ENCODE data around the gene AKAP5. TPM values are rescaled to one million over a fixed set of nuclear protein-coding genes. Genes with fewer than 3 reads are reported as not detected.
A peak's percentile ranks its signal among the peaks of the same experiment; 100 is the strongest.

Gene AKAP5
- total RNA-seq, 1 experiment from 2014 or later, result 0.14 TPM

GRCh38 chr14:64518229-64518628 is 52.9 kb downstream of the AKAP5 start:
- Mint-ChIP-seq H3K27me3 (ENCODE audit: insufficient read depth, unreplicated experiment) (no peaks in the 10 kb centered on the region), H3K27ac (ENCODE audit: low read depth, unreplicated experiment) (no peak overlapping the region), H3K4me1 (ENCODE audit: insufficient read depth, unreplicated experiment) (peaks cover 3% of the 10 kb centered on the region), H3K9me3 (ENCODE audit: unreplicated experiment) (no peaks in the 10 kb centered on the region), H3K36me3 (ENCODE audit: insufficient read depth, unreplicated experiment) (no peaks in the 10 kb centered on the region), H3K4me3 (ENCODE audit: unreplicated experiment) (no peak overlapping the region)
- TF ChIP-seq CTCF (IDR thresholded peaks at IDR 0.05; ENCODE audit: unreplicated experiment), result no peak
- DNase-seq (ENCODE audit: unreplicated experiment), result no peak
- no TSS peak for BruUV-seq (replicated peaks)
- ChIA-PET POLR2A (interaction anchor here (0.6 to 1.9 kb wide), 4 partner anchors 13 to 253 kb away, joined by 3 to 9 read pairs (median 4); no protein-coding TSS in a partner anchor), CTCF (interaction anchor here (0.6 to 1.1 kb wide), 4 partner anchors 8 to 181 kb away, joined by 3 to 4 read pairs (median 4); no protein-coding TSS in a partner anchor)
- intact Hi-C loops (cut with micrococcal nuclease), result no loop called here

GRCh38 chr14:64520699-64521098 is 55.4 kb downstream of the AKAP5 start:
- POLR2A ChIA-PET, result interaction anchor here (0.5 to 1.7 kb wide), 5 partner anchors 9 to 117 kb away, joined by 3 to 7 read pairs (median 4); no protein-coding TSS in a partner anchor
- Mint-ChIP-seq H3K36me3 (ENCODE audit: insufficient read depth, unreplicated experiment) (peaks cover 7% of the 10 kb centered on the region), H3K4me1 (ENCODE audit: insufficient read depth, unreplicated experiment) (peaks cover 3% of the 10 kb centered on the region), H3K27ac (ENCODE audit: low read depth, unreplicated experiment) (peak overlapping the region; percentile 54), H3K27me3 (ENCODE audit: insufficient read depth, unreplicated experiment) (no peaks in the 10 kb centered on the region), H3K4me3 (ENCODE audit: unreplicated experiment) (no peak overlapping the region), H3K9me3 (ENCODE audit: unreplicated experiment) (no peaks in the 10 kb centered on the region)
- DNase-seq (ENCODE audit: unreplicated experiment), result no peak
- intact Hi-C loops (cut with micrococcal nuclease), result no loop called here
- CTCF ChIA-PET, result interaction anchor here (0.6 to 1.9 kb wide), 3 partner anchors 10 to 156 kb away, joined by 4 to 7 read pairs (median 6); no protein-coding TSS in a partner anchor
- no peak for TF ChIP-seq CTCF (IDR thresholded peaks at IDR 0.05; ENCODE audit: unreplicated experiment)
- BruUV-seq (replicated peaks), result no TSS peak

- Mint-ChIP-seq H3K27ac (ENCODE audit: low read depth, unreplicated experiment) (no peak overlapping the region), H3K4me3 (ENCODE audit: unreplicated experiment) (no peak overlapping the region), H3K27me3 (ENCODE audit: insufficient read depth, unreplicated experiment) (no peaks in the 10 kb centered on the region), H3K36me3 (ENCODE audit: insufficient read depth, unreplicated experiment) (peaks cover 16% of the 10 kb centered on the region), H3K9me3 (ENCODE audit: unreplicated experiment) (no peaks in the 10 kb centered on the region), H3K4me1 (ENCODE audit: insufficient read depth, unreplicated experiment) (peaks cover 3% of the 10 kb centered on the region)
- POLR2A ChIA-PET, result interaction anchor here (0.6 to 1.1 kb wide), 7 partner anchors 13 to 577 kb away, joined by 3 to 4 read pairs (median 3); no protein-coding TSS in a partner anchor
- BruUV-seq (replicated peaks), result TSS peak; percentile 27
- TF ChIP-seq CTCF (IDR thresholded peaks at IDR 0.05; ENCODE audit: unreplicated experiment), result no peak
- no peak for DNase-seq (ENCODE audit: unreplicated experiment)
- CTCF ChIA-PET, result interaction anchor here (0.7 to 2.2 kb wide), 5 partner anchors 12 to 114 kb away, joined by 3 to 7 read pairs (median 6); partner anchors contain the start of gene HSPA2
- intact Hi-C loops (cut with micrococcal nuclease), result no loop called here
Measured at GRCh38 chr14:64522591-64523355, 57.5 kb downstream of the AKAP5 start.

Other genes starting within 250 kb of the AKAP5 start
- 0.29 and 0.47 TPM in 2 replicates for gene ESR2, start 171.1 kb upstream of the AKAP5 start, total RNA-seq (2022)
- 57.6 and 72.7 TPM in 2 replicates for gene MTHFD1, start 77.1 kb upstream of the AKAP5 start, total RNA-seq (2022)
- 11.7 and 15.3 TPM in 2 replicates for gene ZBTB25, start 38.3 kb downstream of the AKAP5 start, total RNA-seq (2022)
- gene ZBTB1, start 39.3 kb downstream of the AKAP5 start, total RNA-seq (2022), result 26.5 and 30.9 TPM in 2 replicates
- 0.51 and 0.56 TPM in 2 replicates for gene HSPA2, start 75.2 kb downstream of the AKAP5 start, total RNA-seq (2022)
- gene PPP1R36, start 84.5 kb downstream of the AKAP5 start, total RNA-seq (2022), result 0.47 TPM in 1 of 2 replicates, not detected in the other
- 52.9 and 72.8 TPM in 2 replicates for gene PLEKHG3, start 238.9 kb downstream of the AKAP5 start, total RNA-seq (2022)